K562 (cell line): Measurements from ENCODE around the gene VPS35L. TPM values are rescaled to one million over a fixed set of nuclear protein-coding genes. Genes with fewer than 3 reads are reported as not detected.
A peak's percentile ranks its signal among the peaks of the same experiment; 100 is the strongest.

ENCODE experiments used
- ARID1B ChIP-seq: fragments of 450-650 bp; IDR thresholded peaks from 2 replicates; pipeline ENCODE4 v1.6.1; 2016; ENCODE audit warnings: antibody characterized with exemption, mild to moderate bottlenecking, inconsistent platforms
- CBFA2T2 ChIP-seq: fragments of 450-650 bp; conservative IDR thresholded peaks from 2 replicates; pipeline ENCODE4 v1.6.1; 2017; ENCODE audit warnings: mild to moderate bottlenecking
- CBFA2T3 ChIP-seq: fragments of 450-650 bp; IDR thresholded peaks from 2 replicates; pipeline ENCODE4 v1.6.1; 2017
- EP300 ChIP-seq: IDR thresholded peaks from 2 replicates; pipeline ENCODE4 v1.6.1; 2012; ENCODE audit warnings: low read length, improper control_type of control experiment
- HDAC2 ChIP-seq: fragments of 450-650 bp; IDR thresholded peaks from 2 replicates; pipeline ENCODE4 v1.6.1; 2016; ENCODE audit warnings: mild to moderate bottlenecking
- HNRNPL ChIP-seq: fragments of 200-400 bp; formaldehyde crosslinking; IDR thresholded peaks from 2 replicates; pipeline ENCODE4 v1.6.1; 2017; ENCODE audit warnings: low read depth, mild to moderate bottlenecking, low read length
- LEF1 ChIP-seq: fragments of 450-650 bp; IDR thresholded peaks from 2 replicates; pipeline ENCODE4 v1.6.1; 2016; ENCODE audit warnings: mild to moderate bottlenecking
- MTA2 ChIP-seq: fragments of 450-650 bp; IDR thresholded peaks from 2 replicates; pipeline ENCODE4 v1.6.1; 2016; ENCODE audit warnings: low read depth
- NONO ChIP-seq, 2 experiments: fragments of 200-400 bp in 1 of 2; fragments of 450-650 bp in 1 of 2; formaldehyde crosslinking in 1 of 2; IDR thresholded peaks; 2 replicates each; pipeline ENCODE4 v1.6.1; 2017; ENCODE audit warnings: low read depth in 2 of 2, mild to moderate bottlenecking in 2 of 2, moderate library complexity in 2 of 2, low read length in 1 of 2
- POLR2A ChIP-seq: fragments of 450-650 bp; conservative IDR thresholded peaks from 2 replicates; pipeline ENCODE4 v1.6.1; 2016
- SMARCE1 ChIP-seq: fragments of 450-650 bp; IDR thresholded peaks from 2 replicates; pipeline ENCODE4 v1.7.1; 2016; ENCODE audit warnings: mild to moderate bottlenecking
- TAL1 ChIP-seq: fragments of 450-650 bp; IDR thresholded peaks from 2 replicates; pipeline ENCODE4 v1.6.1; 2016; ENCODE audit warnings: mild to moderate bottlenecking
- TCF7L2 ChIP-seq: fragments of 150-350 bp; IDR thresholded peaks from 2 replicates; pipeline ENCODE4 v1.6.1; 2016; ENCODE audit warnings: low read depth, mild to moderate bottlenecking, low read length, moderate library complexity
- TEAD4 ChIP-seq, 2 experiments: sonication (generic) in 1 of 2; formaldehyde crosslinking in 1 of 2; IDR thresholded peaks; 2 replicates each; pipeline versions ENCODE4 v1.6.1 to v1.8.0; 2012 to 2022; ENCODE audit warnings: borderline replicate concordance in 1 of 2, inconsistent platforms in 1 of 2, low read length in 1 of 2, mild to moderate bottlenecking in 1 of 2, missing genetic modification reagents in 1 of 2
- ZBTB17 ChIP-seq: fragments of 450-650 bp; formaldehyde crosslinking; IDR thresholded peaks from 2 replicates; pipeline ENCODE4 v1.4.0; 2020; ENCODE audit warnings: mild to moderate bottlenecking
- ZNF23 ChIP-seq: fragments of 250-450 bp; sonication (Bioruptor Pico); IDR thresholded peaks from 2 replicates; pipeline ENCODE4 v1.4.0; 2020; ENCODE audit warnings: mild to moderate bottlenecking
- polyA plus RNA-seq, 8 experiments: library from polyadenylated mRNA; depleted of rRNA in 4 of 8; stranded (reverse) in 5 of 8; unstranded in 3 of 8; fragments of >200 nt; fragmentation: Nextera tagmentation in 2 of 8; fragmentation: Illumina TruSeq in 1 of 8; extraction: Ambion mirVana in 2 of 8; extraction: Trizol in 1 of 8; gene quantifications; 2 replicates each; pipeline versions ENCODE4 v1.2.1 to v1.2.3, GENCODE V29; 2011 to 2014; ENCODE audit warnings: inconsistent platforms in 1 of 8, missing spikeins in 1 of 8
- total RNA-seq, 7 experiments: library from RNA; depleted of rRNA in 6 of 7; stranded (reverse); fragments of >200 nt in 6 of 7; fragmentation: Illumina TruSeq in 2 of 7; extraction: Trizol in 2 of 7; gene quantifications; 2 replicates each; pipeline versions ENCODE4 v1.2.1 to v1.2.3, GENCODE V29; 2011 to 2021; ENCODE audit warnings: low replicate concordance in 1 of 7
- TF ChIP-seq, protein P1 (sequence below): fragments of 450-650 bp; IDR thresholded peaks from 2 replicates; pipeline ENCODE4 v1.6.1; 2017; ENCODE audit warnings: antibody characterized with exemption, mild to moderate bottlenecking
- TF ChIP-seq, protein P2 (sequence below), 2 experiments: fragments of 450-650 bp; IDR thresholded peaks; 2 replicates each; pipeline ENCODE4 v1.6.1; 2018; ENCODE audit warnings: mild to moderate bottlenecking in 2 of 2, low read depth in 1 of 2; ENCODE audit not compliant: partially characterized antibody in 2 of 2
- TF ChIP-seq, protein P3 (sequence below): fragments of 450-650 bp; IDR thresholded peaks from 2 replicates; pipeline ENCODE4 v1.7.1; 2018; ENCODE audit warnings: mild to moderate bottlenecking, low read depth; ENCODE audit not compliant: partially characterized antibody

The VPS35L gene
- total and polyA plus RNA-seq, 9 of the 15 experiments (the other 6 are each of a cell fraction or from before 2014, with no cell fraction given) = 10.2 to 30.4 (median 20.1) TPM

DNA sequence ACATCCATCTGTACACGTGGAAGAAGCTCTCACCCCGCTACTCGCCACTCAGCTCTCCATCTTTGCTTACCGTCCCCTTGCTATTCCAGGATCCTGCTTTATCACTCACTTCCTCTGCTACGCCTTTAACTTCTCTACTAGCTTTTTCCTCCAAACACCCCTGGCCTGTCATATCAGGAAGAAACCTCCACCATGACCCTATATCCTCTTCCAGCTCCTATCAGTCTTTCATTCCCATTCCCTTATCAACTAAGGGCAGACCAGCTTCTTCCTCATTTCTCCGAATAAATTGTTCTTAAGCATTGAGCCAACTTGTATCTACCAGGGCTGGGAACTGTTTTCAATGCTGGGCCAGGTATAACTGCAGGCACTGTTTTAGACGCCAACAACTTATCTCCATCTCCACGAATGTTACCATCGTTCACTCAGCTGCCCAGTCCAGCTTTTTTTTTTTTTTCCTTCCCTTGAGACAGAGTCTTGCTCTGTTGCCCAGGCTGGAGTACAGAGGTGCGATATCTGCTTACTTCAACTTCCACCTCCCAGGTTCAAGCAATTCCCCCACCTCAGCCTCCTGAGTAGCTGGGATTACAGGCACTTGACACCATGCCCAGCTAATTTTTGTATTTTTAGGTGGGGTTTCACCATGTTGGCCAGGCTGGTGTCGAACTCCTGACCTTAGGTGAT lies 166.9 kb downstream of the VPS35L start (continued):
- TF ChIP-seq ARID1B (peak; percentile 94), CBFA2T2 (peak; percentile 78), TAL1 (peak; percentile 73), ZBTB17 (CRISPR knock-in tag) (no peak), ZNF23 (CRISPR knock-in tag) (no peak), LEF1 (0 out of 2 replicates have a peak, but pooled peaks have one; percentile 21), NONO (IDR thresholded peaks at IDR 0.05; ENCODE audit: low read depth in 2 of 2, low read length in 1 of 2) (no peak), CBFA2T3 (peak; percentile 91), MTA2 (peak; percentile 59), POLR2A (no peak), EP300 (peak; percentile 70), TCF7L2 (no peak), HDAC2 (peak; percentile 25; the same call in 1 of the 2 replicates), TEAD4 (IDR thresholded peaks at IDR 0.05; ENCODE audit: low read length) (peak; percentile 57; the same call in 1 of the 2 replicates), TEAD4 (CRISPR knock-in tag; IDR thresholded peaks at IDR 0.05; ENCODE audit: borderline replicate concordance) (no peak), HNRNPL (no peak), SMARCE1 (peak; percentile 83)
- TF ChIP-seq, protein P1, sequence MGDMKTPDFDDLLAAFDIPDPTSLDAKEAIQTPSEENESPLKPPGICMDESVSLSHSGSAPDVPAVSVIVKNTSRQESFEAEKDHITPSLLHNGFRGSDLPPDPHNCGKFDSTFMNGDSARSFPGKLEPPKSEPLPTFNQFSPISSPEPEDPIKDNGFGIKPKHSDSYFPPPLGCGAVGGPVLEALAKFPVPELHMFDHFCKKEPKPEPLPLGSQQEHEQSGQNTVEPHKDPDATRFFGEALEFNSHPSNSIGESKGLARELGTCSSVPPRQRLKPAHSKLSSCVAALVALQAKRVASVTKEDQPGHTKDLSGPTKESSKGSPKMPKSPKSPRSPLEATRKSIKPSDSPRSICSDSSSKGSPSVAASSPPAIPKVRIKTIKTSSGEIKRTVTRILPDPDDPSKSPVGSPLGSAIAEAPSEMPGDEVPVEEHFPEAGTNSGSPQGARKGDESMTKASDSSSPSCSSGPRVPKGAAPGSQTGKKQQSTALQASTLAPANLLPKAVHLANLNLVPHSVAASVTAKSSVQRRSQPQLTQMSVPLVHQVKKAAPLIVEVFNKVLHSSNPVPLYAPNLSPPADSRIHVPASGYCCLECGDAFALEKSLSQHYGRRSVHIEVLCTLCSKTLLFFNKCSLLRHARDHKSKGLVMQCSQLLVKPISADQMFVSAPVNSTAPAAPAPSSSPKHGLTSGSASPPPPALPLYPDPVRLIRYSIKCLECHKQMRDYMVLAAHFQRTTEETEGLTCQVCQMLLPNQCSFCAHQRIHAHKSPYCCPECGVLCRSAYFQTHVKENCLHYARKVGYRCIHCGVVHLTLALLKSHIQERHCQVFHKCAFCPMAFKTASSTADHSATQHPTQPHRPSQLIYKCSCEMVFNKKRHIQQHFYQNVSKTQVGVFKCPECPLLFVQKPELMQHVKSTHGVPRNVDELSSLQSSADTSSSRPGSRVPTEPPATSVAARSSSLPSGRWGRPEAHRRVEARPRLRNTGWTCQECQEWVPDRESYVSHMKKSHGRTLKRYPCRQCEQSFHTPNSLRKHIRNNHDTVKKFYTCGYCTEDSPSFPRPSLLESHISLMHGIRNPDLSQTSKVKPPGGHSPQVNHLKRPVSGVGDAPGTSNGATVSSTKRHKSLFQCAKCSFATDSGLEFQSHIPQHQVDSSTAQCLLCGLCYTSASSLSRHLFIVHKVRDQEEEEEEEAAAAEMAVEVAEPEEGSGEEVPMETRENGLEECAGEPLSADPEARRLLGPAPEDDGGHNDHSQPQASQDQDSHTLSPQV = no peak
- TF ChIP-seq, protein P2, sequence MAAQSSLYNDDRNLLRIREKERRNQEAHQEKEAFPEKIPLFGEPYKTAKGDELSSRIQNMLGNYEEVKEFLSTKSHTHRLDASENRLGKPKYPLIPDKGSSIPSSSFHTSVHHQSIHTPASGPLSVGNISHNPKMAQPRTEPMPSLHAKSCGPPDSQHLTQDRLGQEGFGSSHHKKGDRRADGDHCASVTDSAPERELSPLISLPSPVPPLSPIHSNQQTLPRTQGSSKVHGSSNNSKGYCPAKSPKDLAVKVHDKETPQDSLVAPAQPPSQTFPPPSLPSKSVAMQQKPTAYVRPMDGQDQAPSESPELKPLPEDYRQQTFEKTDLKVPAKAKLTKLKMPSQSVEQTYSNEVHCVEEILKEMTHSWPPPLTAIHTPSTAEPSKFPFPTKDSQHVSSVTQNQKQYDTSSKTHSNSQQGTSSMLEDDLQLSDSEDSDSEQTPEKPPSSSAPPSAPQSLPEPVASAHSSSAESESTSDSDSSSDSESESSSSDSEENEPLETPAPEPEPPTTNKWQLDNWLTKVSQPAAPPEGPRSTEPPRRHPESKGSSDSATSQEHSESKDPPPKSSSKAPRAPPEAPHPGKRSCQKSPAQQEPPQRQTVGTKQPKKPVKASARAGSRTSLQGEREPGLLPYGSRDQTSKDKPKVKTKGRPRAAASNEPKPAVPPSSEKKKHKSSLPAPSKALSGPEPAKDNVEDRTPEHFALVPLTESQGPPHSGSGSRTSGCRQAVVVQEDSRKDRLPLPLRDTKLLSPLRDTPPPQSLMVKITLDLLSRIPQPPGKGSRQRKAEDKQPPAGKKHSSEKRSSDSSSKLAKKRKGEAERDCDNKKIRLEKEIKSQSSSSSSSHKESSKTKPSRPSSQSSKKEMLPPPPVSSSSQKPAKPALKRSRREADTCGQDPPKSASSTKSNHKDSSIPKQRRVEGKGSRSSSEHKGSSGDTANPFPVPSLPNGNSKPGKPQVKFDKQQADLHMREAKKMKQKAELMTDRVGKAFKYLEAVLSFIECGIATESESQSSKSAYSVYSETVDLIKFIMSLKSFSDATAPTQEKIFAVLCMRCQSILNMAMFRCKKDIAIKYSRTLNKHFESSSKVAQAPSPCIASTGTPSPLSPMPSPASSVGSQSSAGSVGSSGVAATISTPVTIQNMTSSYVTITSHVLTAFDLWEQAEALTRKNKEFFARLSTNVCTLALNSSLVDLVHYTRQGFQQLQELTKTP (IDR thresholded peaks at IDR 0.05; ENCODE audit: low read depth in 1 of 2, partially characterized antibody in 2 of 2) = peak in 1 of 2 experiments; percentile 27
- TF ChIP-seq, protein P3, sequence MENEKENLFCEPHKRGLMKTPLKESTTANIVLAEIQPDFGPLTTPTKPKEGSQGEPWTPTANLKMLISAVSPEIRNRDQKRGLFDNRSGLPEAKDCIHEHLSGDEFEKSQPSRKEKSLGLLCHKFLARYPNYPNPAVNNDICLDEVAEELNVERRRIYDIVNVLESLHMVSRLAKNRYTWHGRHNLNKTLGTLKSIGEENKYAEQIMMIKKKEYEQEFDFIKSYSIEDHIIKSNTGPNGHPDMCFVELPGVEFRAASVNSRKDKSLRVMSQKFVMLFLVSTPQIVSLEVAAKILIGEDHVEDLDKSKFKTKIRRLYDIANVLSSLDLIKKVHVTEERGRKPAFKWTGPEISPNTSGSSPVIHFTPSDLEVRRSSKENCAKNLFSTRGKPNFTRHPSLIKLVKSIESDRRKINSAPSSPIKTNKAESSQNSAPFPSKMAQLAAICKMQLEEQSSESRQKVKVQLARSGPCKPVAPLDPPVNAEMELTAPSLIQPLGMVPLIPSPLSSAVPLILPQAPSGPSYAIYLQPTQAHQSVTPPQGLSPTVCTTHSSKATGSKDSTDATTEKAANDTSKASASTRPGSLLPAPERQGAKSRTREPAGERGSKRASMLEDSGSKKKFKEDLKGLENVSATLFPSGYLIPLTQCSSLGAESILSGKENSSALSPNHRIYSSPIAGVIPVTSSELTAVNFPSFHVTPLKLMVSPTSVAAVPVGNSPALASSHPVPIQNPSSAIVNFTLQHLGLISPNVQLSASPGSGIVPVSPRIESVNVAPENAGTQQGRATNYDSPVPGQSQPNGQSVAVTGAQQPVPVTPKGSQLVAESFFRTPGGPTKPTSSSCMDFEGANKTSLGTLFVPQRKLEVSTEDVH = no peak
